CD4-positive, alpha-beta T cell treated with Interferon alpha-2 for 1 hour (primary cell): Measurements from ENCODE around the gene NR1H4.
A peak's percentile ranks its signal among the peaks of the same experiment; 100 is the strongest.
"Not testable (repeated sequence)": the region's sequence is repeated elsewhere in the genome, so short reads cannot be mapped to it uniquely, and the experiment has no call there.

Experiments
- DNase-seq, 2 donors: peaks; one replicate each; pipeline ENCODE4 v3.0.0-alpha.2; 2020 to 2022

NR1H4 gene

GRCh38 chr12:100573292-100574186 is 99.9 kb downstream of the NR1H4 start, which contains the start of gene GAS2L3:
TSS of gene GAS2L3 (plus strand) at chr12:100573684. CDS start at chr12:100594905, 21,221 bp downstream.
- DNase-seq, result peak; percentile 64 to 76

DNA sequence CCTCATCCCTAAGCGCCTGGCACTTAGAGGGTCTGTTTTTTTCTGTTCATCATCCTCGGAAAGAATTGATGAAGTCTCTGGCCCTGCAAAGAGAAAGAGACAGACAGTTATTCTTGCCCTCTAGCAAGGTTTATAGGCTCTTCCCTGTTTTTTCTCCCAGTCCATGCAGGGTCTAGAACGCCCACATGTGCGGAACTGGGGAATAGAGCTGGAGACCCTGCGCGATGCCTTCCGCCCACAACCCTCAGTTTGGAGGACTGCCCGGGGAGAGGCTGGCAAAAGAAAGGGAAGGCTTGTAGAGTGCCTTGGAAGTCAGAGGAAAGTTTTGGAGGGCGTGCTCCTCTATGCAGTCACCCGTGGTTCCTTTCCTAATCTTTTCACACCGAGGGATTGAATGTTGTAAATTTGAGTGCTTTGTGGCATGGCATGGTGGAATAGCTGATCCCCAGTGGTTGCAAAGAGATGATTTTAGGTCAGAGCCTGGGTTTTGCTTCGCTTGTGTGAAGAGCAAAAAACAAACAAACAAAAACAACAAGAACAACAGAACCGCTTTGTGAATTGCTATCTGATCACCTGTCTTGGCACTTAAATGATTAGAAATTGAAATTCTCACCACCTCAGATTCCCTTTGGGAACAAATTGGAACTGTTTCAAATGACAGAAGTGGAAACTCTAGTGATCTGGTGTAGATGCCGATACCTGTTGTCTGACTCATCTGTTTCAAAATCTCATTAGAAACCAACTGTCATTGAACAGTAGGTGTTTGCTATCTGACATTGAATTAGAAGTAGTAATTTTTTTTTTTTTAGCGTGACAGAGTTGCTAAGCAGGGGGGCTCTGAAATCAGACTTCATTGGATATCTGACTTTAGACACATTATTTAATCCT is 100.8 kb downstream of the NR1H4 start:
- no peak for DNase-seq

GRCh38 chr12:100576331-100577036 is 102.8 kb downstream of the NR1H4 start:
- no peak for DNase-seq

DNA sequence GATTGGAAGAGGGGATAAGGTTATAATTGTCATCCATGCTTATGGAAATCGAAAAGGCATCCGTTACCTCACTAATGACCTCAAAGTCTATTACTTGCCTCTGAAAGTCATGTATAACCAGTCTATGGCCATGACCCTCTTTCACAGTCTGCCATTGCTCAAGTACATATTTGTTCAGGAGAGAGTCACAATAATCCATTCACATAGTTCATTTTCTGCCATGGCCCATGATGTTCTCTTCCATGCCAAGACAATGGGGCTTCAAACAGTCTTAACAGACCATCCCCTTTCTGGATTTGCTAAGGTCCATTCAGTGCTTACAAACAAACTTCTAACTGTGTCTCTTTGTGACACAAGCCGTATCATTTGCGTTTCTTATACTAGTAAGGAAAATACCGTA is 105.3 kb downstream of the NR1H4 start:
- no peak for DNase-seq

- DNase-seq, result no peak
Observed at GRCh38 chr12:100579844-100580243, 106.2 kb downstream of the NR1H4 start.

- no peak for DNase-seq
Observed at GRCh38 chr12:100584256-100584655, 110.6 kb downstream of the NR1H4 start.

GRCh38 chr12:100591979-100592378 is 118.3 kb downstream of the NR1H4 start:
- no peak for DNase-seq

GRCh38 chr12:100593490-100593889 is 119.8 kb downstream of the NR1H4 start:
- DNase-seq, result no peak

- DNase-seq, result no peak
Observed at GRCh38 chr12:100601626-100602025, 128.0 kb downstream of the NR1H4 start.

DNA sequence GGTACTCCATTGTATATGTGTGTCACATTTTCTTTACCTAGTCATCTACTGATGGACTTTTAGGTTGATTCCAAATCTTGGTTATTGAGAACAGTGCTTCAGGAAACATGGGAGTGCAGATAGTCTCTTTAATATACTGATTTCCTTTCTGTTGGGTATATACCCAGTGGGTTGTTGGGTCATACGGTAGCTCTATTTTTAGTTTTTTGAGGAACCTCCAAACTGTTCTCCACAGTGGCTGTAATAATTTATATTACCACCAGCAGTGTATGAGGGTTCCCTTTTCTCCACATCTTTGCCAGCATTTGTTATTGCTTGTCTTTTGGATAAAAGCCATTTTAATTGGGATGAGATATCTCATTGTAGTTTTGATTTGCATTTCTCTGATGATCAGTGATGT is 129.3 kb downstream of the NR1H4 start:
- not testable (repeated sequence) for DNase-seq

DNA sequence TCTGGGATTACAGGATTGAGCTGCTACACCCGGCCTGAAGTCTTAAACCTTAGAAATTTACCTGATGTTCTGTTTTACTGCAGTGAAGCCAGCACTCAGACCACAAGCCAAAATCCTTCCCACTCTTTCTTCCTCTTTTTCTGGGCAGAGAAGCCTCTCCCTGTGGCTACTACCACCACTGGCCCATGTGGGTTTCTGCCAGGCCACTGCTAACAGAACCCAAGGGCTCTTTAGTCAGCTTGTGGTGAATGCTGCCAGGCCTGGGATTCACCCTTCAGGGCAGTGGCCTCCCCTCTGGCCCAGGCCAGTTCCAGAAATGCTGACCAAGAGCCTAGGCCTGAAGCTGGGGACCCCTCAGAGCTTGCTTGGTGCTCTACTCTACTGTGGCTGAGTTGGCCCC is 135.1 kb downstream of the NR1H4 start:
- peak in 1 of 2 donors; percentile 4 for DNase-seq

GRCh38 chr12:100610666-100611430 is 137.2 kb downstream of the NR1H4 start:
- DNase-seq, result no peak

- DNase-seq, result no peak
Observed at GRCh38 chr12:100612606-100613005, 138.9 kb downstream of the NR1H4 start.
